HG02938 (cell line): ENCODE data around the gene CSTPP1.
"Not testable (repeated sequence)": the region's sequence is repeated elsewhere in the genome, so short reads cannot be mapped to it uniquely, and the experiment has no call there.

Source experiments
- ATAC-seq: cut with Tn5 transposase; IDR thresholded peaks from one replicate; pipeline ENCODE4 v1.9.1; 2021; ENCODE audit warnings: mild to moderate bottlenecking, moderate library complexity; ENCODE audit not compliant: unreplicated experiment

The CSTPP1 gene

GRCh38 chr11:47093541-47093940, 157.0 kb downstream of the CSTPP1 start:
- ATAC-seq, result no peak

GRCh38 chr11:47096871-47097270, 160.3 kb downstream of the CSTPP1 start:
- not testable (repeated sequence) for ATAC-seq

GRCh38 chr11:47098223-47098622, 161.7 kb downstream of the CSTPP1 start:
- not testable (repeated sequence) for ATAC-seq

GRCh38 chr11:47099214-47099917, 162.8 kb downstream of the CSTPP1 start:
- ATAC-seq, result no peak

GRCh38 chr11:47099918-47100315, 163.4 kb downstream of the CSTPP1 start:
- ATAC-seq, result no peak

GRCh38 chr11:47101406-47101805, 164.8 kb downstream of the CSTPP1 start:
- no peak for ATAC-seq

GRCh38 chr11:47104261-47104950, 167.8 kb downstream of the CSTPP1 start:
- no peak for ATAC-seq

GRCh38 chr11:47105541-47105940, 169.0 kb downstream of the CSTPP1 start:
- no peak for ATAC-seq

- no peak for ATAC-seq
Observed at GRCh38 chr11:47105974-47106373, 169.4 kb downstream of the CSTPP1 start.

- ATAC-seq, result no peak
Observed at GRCh38 chr11:47106798-47107411, 170.3 kb downstream of the CSTPP1 start.

- ATAC-seq, result no peak
Observed at GRCh38 chr11:47107744-47108143, 171.2 kb downstream of the CSTPP1 start.

- ATAC-seq, result no peak
Observed at GRCh38 chr11:47108214-47108613, 171.7 kb downstream of the CSTPP1 start.

- ATAC-seq, result no peak
Observed at GRCh38 chr11:47109051-47109726, 172.6 kb downstream of the CSTPP1 start.

GRCh38 chr11:47109727-47110246, 173.2 kb downstream of the CSTPP1 start:
- ATAC-seq, result no peak

GRCh38 chr11:47111318-47111804, 174.8 kb downstream of the CSTPP1 start:
- ATAC-seq, result peak; percentile 83

- ATAC-seq, result not testable (repeated sequence)
Observed at GRCh38 chr11:47112941-47113340, 176.4 kb downstream of the CSTPP1 start.

GRCh38 chr11:47118958-47119688, 182.6 kb downstream of the CSTPP1 start:
- ATAC-seq, result not testable (repeated sequence)

GRCh38 chr11:47121056-47121455, 184.5 kb downstream of the CSTPP1 start:
- no peak for ATAC-seq

GRCh38 chr11:47121731-47122130, 185.2 kb downstream of the CSTPP1 start:
- ATAC-seq, result no peak

- no peak for ATAC-seq
Observed at GRCh38 chr11:47123094-47123493, 186.5 kb downstream of the CSTPP1 start.
